ENCODE data around the gene BACH2.

BACH2 gene

GRCh38 chr6:90229331-90230010 lies 67.2 kb downstream of the BACH2 start:
- TF ChIP-seq CTCF (IDR thresholded peaks at IDR 0.05; ENCODE audit: low read depth, low read length), result no peak
- no peak for DNase-seq (ENCODE audit: extremely low read depth, low read depth)

- TF ChIP-seq CTCF (IDR thresholded peaks at IDR 0.05; ENCODE audit: low read depth, low read length), result no peak
- DNase-seq (ENCODE audit: extremely low read depth, low read depth), result no peak
Measured at GRCh38 chr6:90227673-90228072, 69.0 kb downstream of the BACH2 start.

- no peak for DNase-seq (ENCODE audit: extremely low read depth, low read depth)
- no peak for TF ChIP-seq CTCF (IDR thresholded peaks at IDR 0.05; ENCODE audit: low read depth, low read length)
Measured at GRCh38 chr6:90227213-90227612, 69.4 kb downstream of the BACH2 start.

- TF ChIP-seq CTCF (IDR thresholded peaks at IDR 0.05; ENCODE audit: low read depth, low read length), result no peak
- no peak for DNase-seq (ENCODE audit: extremely low read depth, low read depth)
Measured at GRCh38 chr6:90226257-90226656, 70.4 kb downstream of the BACH2 start.

GRCh38 chr6:90224196-90224595 lies 72.4 kb downstream of the BACH2 start:
- TF ChIP-seq CTCF (IDR thresholded peaks at IDR 0.05; ENCODE audit: low read depth, low read length), result no peak
- DNase-seq (ENCODE audit: extremely low read depth, low read depth), result no peak

- no peak for DNase-seq (ENCODE audit: extremely low read depth, low read depth)
- TF ChIP-seq CTCF (IDR thresholded peaks at IDR 0.05; ENCODE audit: low read depth, low read length), result no peak
Measured at GRCh38 chr6:90222724-90223198, 73.9 kb downstream of the BACH2 start.

GRCh38 chr6:90222008-90222407 lies 74.6 kb downstream of the BACH2 start:
- no peak for TF ChIP-seq CTCF (IDR thresholded peaks at IDR 0.05; ENCODE audit: low read depth, low read length)
- DNase-seq (ENCODE audit: extremely low read depth, low read depth), result no peak
